GM18520 (cell line): ENCODE results near the gene MNAT1.

ENCODE experiments used
- ATAC-seq: cut with Tn5 transposase; IDR thresholded peaks from one replicate; pipeline ENCODE4 v1.9.1; 2021; ENCODE audit not compliant: unreplicated experiment

MNAT1 gene

DNA sequence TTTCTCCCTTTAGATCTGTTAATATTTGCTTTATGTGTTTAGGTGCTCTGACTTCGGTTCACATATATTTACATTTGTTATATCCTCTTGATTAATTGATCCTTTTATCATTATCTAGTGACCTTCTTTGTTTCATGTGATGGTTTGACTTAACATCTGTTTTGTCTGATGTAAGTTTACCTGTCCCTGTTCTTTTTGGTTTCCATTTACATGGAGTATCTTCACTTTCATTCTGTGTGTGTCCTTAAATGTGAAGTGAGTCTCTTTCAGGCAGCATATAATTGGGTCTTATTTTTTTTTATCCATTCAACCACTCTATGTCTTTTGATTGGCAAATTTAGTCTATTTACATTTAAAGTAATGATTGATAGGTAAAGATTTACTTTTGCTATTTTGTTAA lies 222.1 kb downstream of the MNAT1 start:
- no peak for ATAC-seq

DNA sequence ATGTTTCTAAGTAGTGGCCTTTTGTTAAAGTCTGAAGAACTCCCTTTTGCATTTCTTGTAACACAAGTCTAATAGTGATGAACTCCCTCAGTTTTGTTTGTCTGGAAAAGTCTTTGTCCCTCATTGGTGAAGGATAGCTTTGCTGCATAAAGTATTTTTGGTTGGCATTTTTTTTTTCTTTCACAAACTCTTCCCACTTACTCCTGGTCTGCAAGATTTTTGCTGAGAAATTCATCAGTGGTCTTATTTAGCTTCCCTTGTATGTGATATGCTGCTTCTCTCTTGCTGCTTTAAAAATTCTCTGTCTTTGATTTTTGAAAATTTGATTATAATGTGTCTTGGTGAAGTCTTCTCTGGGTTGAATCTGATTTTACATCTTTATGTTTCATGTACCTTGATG lies 223.6 kb downstream of the MNAT1 start:
- ATAC-seq: no peak

DNA sequence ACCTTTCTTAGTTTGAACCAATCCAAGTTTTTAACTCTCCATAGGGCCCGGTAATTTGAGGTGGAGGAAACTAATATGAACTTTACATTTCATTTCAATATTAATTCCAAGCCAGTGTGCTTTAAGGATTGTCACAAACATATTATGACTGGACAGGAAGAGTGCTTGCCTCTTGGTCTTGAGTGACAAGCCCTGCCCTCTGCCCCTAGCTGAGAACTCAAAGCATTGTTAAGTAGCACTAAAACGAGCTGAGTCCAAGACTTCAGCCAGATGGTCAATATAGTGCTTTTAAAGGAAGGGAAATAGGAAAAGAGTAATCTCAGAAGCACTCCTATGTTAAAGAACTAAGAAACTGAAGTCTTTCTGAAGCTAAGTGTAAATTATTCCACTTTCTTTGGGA lies 229.2 kb downstream of the MNAT1 start:
- no peak for ATAC-seq

DNA sequence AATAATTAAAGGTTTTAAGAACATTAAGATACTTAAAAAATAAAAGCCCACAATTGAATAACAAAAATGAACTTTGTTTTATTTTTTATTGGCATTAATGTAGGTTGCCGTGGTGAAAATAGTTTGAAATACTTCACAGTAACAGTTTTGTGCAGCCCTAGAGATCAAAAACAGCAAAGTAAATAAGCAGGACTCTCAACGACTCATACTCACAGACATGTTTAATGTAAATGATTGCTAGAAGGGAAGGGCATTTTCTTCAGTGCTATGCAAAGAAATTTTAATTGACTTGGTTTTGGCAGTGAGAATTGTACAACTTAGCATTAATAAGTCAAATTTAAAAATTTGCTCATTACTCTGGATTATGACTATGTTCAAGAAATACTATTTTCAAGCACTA lies 230.3 kb downstream of the MNAT1 start:
- no peak for ATAC-seq

DNA sequence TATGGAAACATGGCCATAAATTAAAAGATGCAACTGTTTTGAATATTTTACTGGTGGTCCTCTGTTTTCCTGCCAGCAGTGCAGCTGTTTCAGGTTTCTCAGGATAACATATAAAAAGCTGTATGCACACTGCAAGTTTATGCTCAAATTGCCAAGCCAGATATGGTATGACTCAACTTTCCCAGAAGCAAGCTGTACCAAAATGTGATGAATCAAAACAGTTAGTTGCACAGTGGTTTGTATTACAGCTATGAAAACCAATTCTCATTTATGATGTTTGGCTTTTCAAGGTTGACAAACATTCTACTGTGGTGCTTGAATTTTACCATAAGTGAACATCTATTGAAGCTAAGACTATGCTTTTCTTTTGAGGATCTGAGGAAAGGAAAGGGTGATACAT lies 230.8 kb downstream of the MNAT1 start:
- ATAC-seq: no peak

DNA sequence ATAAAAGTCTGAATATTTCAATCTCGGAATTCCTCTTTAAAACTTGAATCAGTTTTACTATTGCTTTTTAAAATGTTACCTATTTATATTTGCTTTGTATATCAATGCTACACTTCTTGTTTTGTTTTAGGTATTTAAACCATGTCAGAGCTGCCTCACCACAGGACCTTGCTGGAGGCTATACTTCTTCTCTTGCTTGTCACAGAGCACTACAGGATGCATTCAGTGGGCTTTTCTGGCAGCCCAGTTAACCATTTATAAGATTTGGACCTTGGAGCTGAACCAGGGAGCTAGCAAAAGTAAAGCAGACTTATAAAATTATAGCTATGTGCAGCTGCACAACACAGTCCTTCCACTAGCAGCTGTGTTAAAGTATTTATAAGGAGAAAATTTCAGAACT lies 233.5 kb downstream of the MNAT1 start:
- ATAC-seq: no peak

DNA sequence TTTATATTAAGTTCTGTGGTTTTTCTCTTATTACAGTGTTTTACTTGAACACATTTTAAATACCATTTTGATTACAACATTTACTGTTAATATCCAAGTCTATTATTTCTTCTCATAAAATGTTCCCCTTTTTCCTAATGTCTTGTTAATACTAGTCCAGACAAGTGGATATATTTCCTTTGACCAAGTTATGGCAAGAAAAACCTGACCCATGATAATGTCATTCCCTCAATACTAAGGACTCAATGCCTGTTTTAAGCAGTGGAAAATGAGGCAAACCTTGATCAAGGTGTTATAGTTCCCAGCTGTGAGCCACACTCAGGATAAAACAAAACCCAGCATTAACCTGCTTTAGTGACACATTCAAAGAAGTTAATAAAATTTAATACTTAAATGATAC lies 234.1 kb downstream of the MNAT1 start:
- no peak for ATAC-seq

DNA sequence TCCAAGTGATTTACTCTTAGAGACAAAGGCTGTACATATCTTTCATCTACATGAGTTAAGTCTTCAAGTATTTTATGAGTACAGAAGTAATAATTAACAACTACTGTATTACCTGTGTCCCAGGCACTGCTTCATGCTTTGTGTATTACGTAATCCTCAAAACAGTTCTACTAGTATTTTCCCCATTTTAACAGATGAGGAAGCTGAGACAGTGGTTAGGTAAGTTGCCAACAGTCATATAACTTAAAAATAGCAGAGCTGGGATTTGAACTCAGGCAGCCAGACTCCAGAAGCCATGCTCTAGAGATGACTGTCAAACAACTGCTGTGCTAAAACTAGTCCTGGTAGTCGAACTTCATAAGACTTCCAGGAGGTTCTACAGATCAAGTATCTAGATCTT lies 235.6 kb downstream of the MNAT1 start:
- ATAC-seq: no peak

DNA sequence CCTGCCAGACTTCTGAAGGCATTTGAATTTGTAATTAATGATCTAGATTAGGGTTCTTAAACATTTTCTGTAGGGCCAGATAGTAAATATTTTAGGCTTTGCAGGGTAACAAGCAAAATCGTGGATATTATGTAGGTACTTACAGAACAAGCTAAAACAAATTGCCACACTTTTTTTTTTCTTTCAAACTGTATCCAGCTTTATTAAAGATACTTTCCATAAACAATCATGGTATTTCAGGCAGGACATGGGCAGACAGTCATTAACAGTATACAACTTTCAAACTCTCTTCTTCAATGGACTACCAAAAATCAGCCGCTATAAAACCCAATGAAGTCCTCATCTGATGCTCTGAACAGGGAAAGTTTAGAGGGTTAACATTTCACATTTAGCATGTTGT lies 236.7 kb downstream of the MNAT1 start:
- no peak for ATAC-seq

DNA sequence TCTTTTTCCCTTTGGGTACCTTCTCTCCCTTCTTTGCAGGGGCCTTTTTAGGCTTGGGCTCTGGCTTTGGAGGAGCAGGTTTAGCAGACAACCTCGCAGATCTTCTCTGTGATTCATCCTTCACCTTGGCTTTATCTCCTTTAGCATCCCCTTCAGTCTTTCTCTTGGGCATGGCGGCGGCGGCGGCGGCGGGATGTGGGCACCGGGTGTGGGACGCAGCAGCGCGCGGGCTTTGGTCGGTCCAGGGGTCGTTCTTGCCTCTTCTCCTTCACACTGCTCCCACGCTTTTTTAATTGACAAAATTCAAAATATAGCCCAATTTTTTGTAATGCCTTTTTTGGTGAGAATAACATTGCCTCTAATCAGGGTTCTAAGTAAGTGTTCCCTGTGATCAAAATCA lies 237.7 kb downstream of the MNAT1 start:
- ATAC-seq: no peak

DNA sequence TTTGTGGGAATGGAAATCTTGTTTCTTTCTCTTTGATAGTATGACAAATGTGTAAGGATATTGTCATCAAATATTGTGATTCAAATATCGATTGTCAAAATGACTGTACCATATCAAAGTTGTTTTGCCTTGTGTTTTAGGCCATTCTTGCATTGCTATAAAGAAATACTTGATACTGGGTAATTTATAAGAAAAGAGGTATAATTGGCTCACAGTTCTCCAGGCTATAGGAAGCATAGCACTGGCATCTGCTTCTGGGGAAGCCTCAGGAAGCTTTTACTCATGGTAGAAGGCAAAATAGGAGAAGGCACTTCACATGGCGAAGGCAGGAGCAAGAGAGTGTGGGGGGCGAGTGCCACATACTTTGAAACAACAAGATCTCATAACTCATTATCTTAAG lies 238.5 kb downstream of the MNAT1 start:
- ATAC-seq: no peak

DNA sequence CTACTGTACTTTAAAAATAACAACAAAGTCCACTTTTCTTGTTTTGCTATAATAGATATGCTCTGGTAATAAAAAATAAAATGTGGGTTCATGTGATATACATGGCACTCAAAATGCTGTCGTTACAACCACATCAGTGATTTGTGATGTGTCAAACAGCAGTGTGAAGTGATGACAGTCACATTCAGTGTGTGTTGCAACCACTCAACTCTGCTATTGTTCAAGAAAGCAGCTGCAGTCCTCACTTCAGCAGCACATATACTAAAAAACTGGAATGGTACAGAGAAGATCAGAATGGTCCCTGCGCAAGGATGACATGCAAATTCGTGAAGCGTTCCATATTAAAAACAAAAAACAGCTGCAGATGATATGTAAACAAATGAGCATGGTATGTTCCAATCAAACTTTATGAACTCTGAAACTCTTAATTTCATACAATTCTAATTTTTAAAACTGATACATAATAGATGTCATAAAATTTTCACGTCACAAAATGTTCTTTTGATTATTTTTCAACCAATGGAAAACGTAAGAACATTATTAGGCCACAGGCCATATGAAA lies 239.6 kb downstream of the MNAT1 start:
- no peak for ATAC-seq

DNA sequence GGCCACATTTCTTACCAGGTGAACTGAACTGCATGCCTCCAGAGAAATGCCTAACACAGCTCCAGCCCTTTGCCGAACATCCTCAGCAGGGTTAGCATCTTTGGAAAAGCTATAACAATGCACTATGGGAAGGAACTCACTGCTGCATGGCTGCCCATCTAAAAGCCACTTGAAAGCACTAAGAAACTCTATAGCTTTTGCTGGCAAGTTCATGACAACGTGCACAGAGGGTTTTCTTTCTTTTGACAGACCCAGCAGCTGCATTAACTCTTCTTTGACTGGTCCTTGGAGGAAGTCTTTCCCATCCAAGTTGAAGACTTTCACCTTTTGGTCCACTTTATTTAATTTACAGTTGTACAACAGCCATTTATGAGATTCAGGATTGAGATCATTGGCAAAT lies 241.0 kb downstream of the MNAT1 start:
- no peak for ATAC-seq

DNA sequence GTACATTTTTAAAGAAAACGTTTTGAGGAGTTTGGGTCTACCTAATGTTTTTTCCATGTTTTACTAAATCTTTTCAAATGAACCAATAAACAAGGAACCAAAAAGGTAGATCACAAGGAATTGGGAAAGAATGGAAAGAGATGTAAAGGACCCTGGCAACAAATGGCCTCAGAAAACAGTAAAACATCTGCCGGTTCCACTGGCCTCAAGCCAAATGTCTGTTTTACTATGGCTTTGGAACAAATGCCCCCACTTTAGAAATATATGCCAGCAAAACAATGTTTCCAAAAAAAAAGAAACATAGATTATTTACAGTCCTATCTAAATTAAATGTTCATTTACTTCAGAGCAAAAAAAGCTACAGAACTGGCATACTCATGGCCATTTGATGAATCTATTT lies 243.3 kb downstream of the MNAT1 start:
- ATAC-seq: no peak

DNA sequence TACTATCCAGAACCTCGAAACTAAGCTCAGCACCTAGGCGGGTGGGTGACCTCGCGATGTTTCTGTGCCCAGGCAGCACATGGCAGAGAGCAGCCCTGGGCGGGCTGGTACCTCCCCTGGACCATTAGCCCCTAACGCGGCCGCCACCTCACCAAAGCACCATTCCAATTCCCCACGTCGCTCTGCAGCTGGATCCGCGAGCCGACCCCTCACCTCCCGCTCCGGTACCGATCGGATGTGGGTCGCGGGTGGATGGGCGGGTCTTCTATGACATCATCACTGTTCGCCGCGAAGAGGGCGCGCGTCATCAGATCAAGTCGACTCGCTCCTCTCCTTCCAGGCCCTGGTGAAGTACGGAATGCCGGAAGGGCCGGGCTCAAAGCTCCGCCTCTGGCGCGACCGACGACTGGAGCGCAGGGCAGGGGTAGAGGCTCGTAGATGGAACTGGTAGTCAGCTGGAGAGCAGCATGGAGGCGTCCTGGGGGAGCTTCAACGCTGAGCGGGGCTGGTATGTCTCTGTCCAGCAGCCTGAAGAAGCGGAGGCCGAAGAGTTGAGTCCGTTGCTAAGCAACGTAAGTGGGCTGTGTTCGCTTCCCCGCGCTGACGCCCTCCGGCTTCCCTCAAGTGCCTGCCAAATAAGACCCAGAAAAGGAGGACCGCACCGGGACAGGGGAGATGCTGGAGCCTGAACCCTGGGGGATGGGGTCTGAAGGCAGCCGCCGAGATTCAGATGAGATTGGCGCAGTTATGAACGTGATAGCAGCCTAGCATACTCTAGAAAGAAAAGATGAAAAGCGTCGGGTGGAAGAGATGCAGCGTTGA lies 246.5 kb downstream of the MNAT1 start, which contains the start of the genes SLC38A6 and TRMT5:
SLC38A6 (plus strand) TSS at position 435 of the 822 bp plus-strand sequence; CDS start at position 468, 33 bp downstream.
TRMT5 (minus strand) TSS at position 269 of the 822 bp plus-strand sequence; CDS start at position 163, 106 bp downstream.
- peak; percentile 76 for ATAC-seq

DNA sequence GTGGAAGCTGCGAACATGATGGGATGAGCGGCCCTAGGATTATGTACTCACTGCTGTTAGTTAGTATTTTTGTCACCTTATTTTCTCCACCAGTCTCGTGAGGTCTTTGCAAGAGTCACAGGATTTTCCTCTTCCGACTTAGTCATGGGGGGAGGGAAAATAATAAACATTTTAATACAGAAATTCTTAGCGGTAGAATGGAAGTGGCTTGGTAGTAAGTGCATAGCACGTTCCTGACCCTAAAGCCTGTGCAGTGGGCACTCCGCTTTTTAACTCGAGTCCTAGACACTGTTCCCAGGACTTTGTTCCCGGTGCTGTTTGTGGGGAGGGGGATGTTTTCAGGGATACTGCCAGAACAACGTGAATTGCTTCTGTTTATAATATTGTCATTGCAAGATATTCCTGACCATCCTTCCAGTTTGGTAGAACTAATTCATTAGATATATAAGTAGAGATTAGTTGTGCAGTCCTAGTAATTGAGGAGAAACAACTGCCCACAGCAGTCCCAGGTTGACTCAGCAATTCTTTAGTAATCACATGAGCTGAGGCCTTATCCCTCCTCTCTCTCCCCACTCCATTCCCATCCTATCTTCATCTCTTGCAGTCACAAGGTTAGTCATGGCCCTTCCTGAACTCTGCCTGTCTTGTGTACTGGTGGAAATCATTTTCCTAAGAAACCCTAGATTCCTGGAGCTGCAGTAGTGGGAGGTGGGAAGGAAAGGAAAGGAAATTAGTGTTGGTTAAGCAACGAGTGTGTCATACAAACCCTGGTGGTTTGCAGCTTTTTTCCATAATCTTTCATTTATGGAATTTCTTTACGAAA lies 247.3 kb downstream of the MNAT1 start:
- ATAC-seq: no peak

DNA sequence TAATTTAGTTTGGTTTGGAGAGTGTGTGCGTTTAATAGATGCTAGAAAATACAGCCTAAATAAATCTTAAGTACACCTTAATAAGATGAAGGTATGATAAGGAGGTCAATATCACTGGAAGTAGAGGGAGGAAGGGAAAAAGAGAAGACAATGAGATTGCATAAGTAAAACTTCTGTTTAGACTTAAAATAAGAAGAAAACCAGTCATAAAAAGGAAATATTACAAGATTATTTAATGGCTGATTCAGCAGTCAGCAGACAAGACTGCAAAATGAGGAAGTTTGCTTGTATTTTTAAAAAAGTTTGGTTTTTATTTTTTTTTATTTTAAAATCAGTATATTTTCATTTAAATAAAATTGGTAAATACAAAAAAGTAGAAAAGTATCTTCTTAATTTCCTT lies 249.6 kb downstream of the MNAT1 start:
- no peak for ATAC-seq

DNA sequence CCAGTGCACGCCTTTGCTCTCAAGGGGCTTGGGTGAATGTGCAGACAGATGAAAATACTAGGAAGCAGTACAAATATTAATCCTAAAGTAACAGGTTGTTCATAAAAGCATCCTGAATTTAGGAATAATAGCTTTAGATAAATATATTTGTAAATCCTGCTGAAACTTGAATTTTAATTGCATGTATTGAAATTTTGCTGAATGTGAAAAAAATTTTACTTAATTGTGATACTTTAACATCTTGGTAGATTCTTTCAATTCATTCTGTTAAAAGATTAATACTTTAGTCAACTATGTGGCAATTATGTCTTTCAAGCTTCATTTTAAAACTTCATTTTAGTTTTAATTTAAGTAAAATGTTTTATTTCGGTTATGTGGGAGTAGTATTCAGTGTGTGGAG lies 251.9 kb downstream of the MNAT1 start:
- ATAC-seq: no peak

DNA sequence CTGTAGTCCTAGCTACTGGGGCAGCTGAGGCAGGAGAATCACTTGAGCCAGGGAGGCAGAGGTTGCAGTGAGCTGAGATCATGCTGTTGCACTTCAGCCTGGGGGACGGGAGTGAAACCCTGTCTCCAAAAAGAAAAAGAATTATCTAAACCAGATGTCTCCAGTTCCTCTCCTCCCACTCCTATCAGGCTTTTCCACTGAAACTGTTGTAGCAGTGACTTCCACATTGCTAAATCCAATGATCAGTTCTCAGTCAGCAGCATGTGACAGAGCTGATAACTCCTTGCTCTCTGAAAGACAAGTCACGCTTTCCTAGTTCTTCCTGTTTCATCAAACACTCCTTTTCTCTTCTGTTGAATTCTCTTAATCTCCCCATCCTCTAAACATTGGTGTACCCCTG lies 255.0 kb downstream of the MNAT1 start:
- ATAC-seq: no peak

DNA sequence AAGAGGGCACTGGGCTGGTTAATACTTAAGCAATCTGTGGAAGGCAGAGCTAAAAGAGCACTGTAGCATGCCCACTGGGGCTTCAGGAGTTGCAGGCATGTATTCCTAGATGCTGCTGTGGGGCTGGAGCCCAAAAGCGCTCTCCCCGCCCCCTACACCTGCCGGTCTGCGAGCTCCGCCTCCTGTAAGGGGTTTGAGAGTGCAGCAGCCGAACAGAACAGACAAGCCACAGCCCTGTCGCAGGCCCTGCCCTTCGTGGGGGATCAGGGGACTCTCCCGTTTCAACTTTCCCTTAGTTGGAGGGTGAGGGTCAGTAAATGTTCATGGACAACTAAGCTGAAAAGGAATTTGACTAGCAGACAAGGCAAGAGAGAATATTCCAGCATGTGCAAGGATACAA lies 264.1 kb downstream of the MNAT1 start:
- ATAC-seq: no peak

DNA sequence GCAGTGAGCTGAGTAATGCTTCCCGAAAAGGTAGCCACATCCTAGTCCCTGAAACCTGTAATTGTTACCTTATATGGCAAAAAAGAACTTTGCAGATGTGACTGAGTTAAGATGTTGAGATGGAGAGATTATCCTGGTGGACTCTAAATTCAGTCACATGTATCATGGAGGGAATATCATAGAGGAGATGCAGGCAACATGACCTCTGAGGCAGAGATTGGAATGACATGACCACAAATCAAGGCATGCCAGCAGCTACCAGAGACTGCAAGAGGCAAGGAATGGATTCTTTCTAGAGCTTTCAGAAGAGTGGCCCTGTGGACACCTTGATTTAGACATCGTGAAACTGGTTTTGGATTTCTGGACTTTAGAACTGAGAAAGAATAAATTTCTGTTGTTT lies 265.0 kb downstream of the MNAT1 start:
- no peak for ATAC-seq

DNA sequence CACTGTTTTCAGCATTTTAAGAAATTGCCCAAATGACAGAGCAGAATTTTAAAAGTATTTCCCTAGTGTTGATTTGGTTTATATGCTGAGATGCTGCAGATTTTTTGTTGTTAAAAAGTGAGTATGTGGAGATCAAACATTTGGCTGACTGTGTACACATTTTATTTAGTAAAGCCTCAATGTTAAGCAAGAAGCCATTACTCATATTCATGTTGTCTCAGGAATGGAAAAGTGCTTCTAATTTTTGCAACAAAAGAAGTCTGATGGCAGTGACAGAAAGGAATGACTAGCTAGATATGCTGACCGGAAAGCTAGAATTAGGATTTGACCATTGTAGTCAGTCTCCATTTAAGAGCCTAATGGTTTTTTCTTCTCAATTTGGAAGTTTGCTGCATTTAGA lies 269.0 kb downstream of the MNAT1 start:
- no peak for ATAC-seq
